A549 (cell line): ENCODE measurements around the gene KRT35. TPM values are rescaled to one million over a fixed set of nuclear protein-coding genes. Genes with fewer than 3 reads are reported as not detected.

Experiments
- ATAC-seq, 2 experiments: fragments of 200-7000 bp in 1 of 2; fragments of >200 bp in 1 of 2; cut with Nextera tagmentation in 1 of 2; cut with Tn5 transposase in 1 of 2; 3 replicates each; pipeline versions ENCODE4 v1.8.0 to v1.9.1; 2018 to 2020; ENCODE audit warnings: mild to moderate bottlenecking in 1 of 2, moderate library complexity in 1 of 2
- CTCF ChIA-PET: fragments of 300-600 bp; sonication (Branson Sonifier 250); formaldehyde crosslinking; extraction: SDS; loops from one replicate; lab custom pipeline; 2021; ENCODE audit warnings: antibody characterized with exemption, inconsistent platforms; lab: Yijun Ruan, JAX
- POLR2A ChIA-PET: fragments of 350-600 bp; formaldehyde crosslinking; extraction: SDS; loops from one replicate; lab custom pipeline; 2021; ENCODE audit warnings: antibody characterized with exemption, inconsistent platforms; lab: Yijun Ruan, JAX
- DNase-seq, 2 experiments: peaks; one replicate each; pipeline versions ENCODE4 v3.0.0 to v3.0.0-alpha.2; 2011 to 2016; ENCODE audit warnings: low read depth in 1 of 2, low spot score in 1 of 2
- FAIRE-seq: peaks from 2 replicates; lab custom pipeline; 2011; peaks lifted over from hg19 to GRCh38; lab: Jason Lieb, UNC
- H3K27ac ChIP-seq, 2 experiments: fragments of >200 bp; sonication (Bioruptor Twin); formaldehyde crosslinking; 3 replicates each; pipeline ENCODE4 v1.5.1; 2016 to 2017
- H3K4me1 ChIP-seq: fragments of >200 bp; sonication (Bioruptor Twin); formaldehyde crosslinking; 3 replicates; pipeline ENCODE4 v1.6.1; 2016
- H3K4me2 ChIP-seq: fragments of >200 bp; sonication (Bioruptor Twin); formaldehyde crosslinking; 3 replicates; pipeline ENCODE4 v1.6.1; 2016
- H3K4me3 ChIP-seq: fragments of >200 bp; sonication (Bioruptor Twin); formaldehyde crosslinking; 3 replicates; pipeline ENCODE4 v1.5.1; 2016
- H3K9me3 ChIP-seq: fragments of >200 bp; sonication (Bioruptor Twin); formaldehyde crosslinking; 3 replicates; pipeline ENCODE4 v1.6.1; 2016
- BCL3 ChIP-seq: fragments of >200 bp; sonication (Bioruptor Twin); formaldehyde crosslinking; IDR thresholded peaks from 3 replicates; pipeline ENCODE4 v1.6.1; 2016
- CBX8 ChIP-seq: fragments of 200-600 bp; sonication (generic); IDR thresholded peaks from 2 replicates; pipeline ENCODE4 v1.6.1; 2016
- FOSL2 ChIP-seq, 2 experiments: fragments of 450-650 bp in 1 of 2; fragments of >200 bp in 1 of 2; sonication (Bioruptor Twin) in 1 of 2; formaldehyde crosslinking; IDR thresholded peaks; 2 replicates each; pipeline versions ENCODE4 v1.5.0 to v1.6.1; 2016 to 2020; ENCODE audit warnings: mild to moderate bottlenecking in 1 of 2, moderate library complexity in 1 of 2
- FOXS1 ChIP-seq: fragments of 250-450 bp; sonication (Bioruptor Pico); IDR thresholded peaks from 2 replicates; pipeline ENCODE4 v1.5.0; 2020; ENCODE audit warnings: mild to moderate bottlenecking, moderate library complexity
- HDAC2 ChIP-seq: fragments of 200-600 bp; sonication (generic); IDR thresholded peaks from 2 replicates; pipeline ENCODE4 v1.6.1; 2016
- HMGXB4 ChIP-seq: fragments of 250-450 bp; sonication (Bioruptor Pico); IDR thresholded peaks from 2 replicates; pipeline ENCODE4 v1.5.0; 2021; ENCODE audit warnings: mild to moderate bottlenecking, moderate library complexity, borderline replicate concordance
- HOXA7 ChIP-seq: fragments of 250-450 bp; sonication (Bioruptor Pico); IDR thresholded peaks from 2 replicates; pipeline ENCODE4 v1.5.0; 2020; ENCODE audit warnings: mild to moderate bottlenecking, moderate library complexity
- MAFK ChIP-seq: fragments of 450-650 bp; IDR thresholded peaks from 2 replicates; pipeline ENCODE4 v1.6.1; 2014; ENCODE audit not compliant: partially characterized antibody
- NR3C1 ChIP-seq: fragments of >200 bp; sonication (Bioruptor Twin); formaldehyde crosslinking; IDR thresholded peaks from 3 replicates; pipeline ENCODE4 v1.6.1; 2017
- PBX3 ChIP-seq: IDR thresholded peaks from 2 replicates; pipeline ENCODE4 v1.6.1; 2012
- RAD21 ChIP-seq, 2 experiments: fragments of >200 bp in 1 of 2; sonication (Bioruptor Twin) in 1 of 2; formaldehyde crosslinking in 1 of 2; IDR thresholded peaks in 1 of 2; conservative IDR thresholded peaks in 1 of 2; 2 replicates in 1 of 2; 3 replicates in 1 of 2; pipeline ENCODE4 v1.6.1; 2012 to 2018; ENCODE audit warnings: inconsistent platforms in 1 of 2
- REST ChIP-seq: fragments of 200-600 bp; sonication (generic); IDR thresholded peaks from 2 replicates; pipeline ENCODE4 v1.6.1; 2016; ENCODE audit warnings: antibody characterized with exemption, mild to moderate bottlenecking, moderate library complexity
- USF2 ChIP-seq: fragments of 450-650 bp; IDR thresholded peaks from 2 replicates; pipeline ENCODE4 v1.6.1; 2014; ENCODE audit warnings: antibody characterized with exemption
- ZNF302 ChIP-seq: fragments of 250-450 bp; sonication (Bioruptor Pico); IDR thresholded peaks from 2 replicates; pipeline ENCODE4 v1.9.0; 2021; ENCODE audit warnings: inconsistent platforms, mild to moderate bottlenecking, moderate library complexity
- WGBS: methylation state at CpG from one replicate; pipeline ENCODE4 v1.1.6; 2017; ENCODE audit errors: missing lambda C conversion rate; 5-methylcytosine and 5-hydroxymethylcytosine counted together
- polyA plus RNA-seq, 4 experiments: library from polyadenylated mRNA; depleted of rRNA in 3 of 4; stranded (reverse); fragments of >200 nt; fragmentation: RNase III in 1 of 4; extraction: RNeasy Plus Mini Kit Qiagen cat#74134 plus additional on column Dnase treatment in 1 of 4; gene quantifications; 2 replicates in 3 of 4; 3 replicates in 1 of 4; pipeline ENCODE4 v1.2.3, GENCODE V29; 2011 to 2017

Gene KRT35
- polyA plus RNA-seq, 2 of the 4 experiments (the other 2 are of a cell fraction), result not detected

GRCh38 chr17:41491476-41491875 is 10.5 kb upstream of the KRT35 start (continued):
- TF ChIP-seq ZNF302 (CRISPR knock-in tag) (no peak), HOXA7 (CRISPR knock-in tag) (no peak), HMGXB4 (no peak), BCL3 (no peak), CBX8 (no peak), PBX3 (no peak), RAD21 (conservative IDR thresholded peaks at IDR 0.05 in 1 of 2, IDR thresholded peaks at IDR 0.05 in 1 of 2) (no peak)

- ChIA-PET POLR2A (no interaction called here), CTCF (interaction anchor here (1.0 to 13.1 kb wide), 8 partner anchors 10 to 173 kb away, joined by 3 to 119 read pairs (median 5); partner anchors contain the start of genes KRT13 and KRT35)
- DNase-seq (no peak), FAIRE-seq (peak; percentile 73), ATAC-seq (no peak)
- TF ChIP-seq FOSL2 (IDR thresholded peaks at IDR 0.05), result no peak
- TF ChIP-seq FOSL2 (CRISPR knock-in tag; IDR thresholded peaks at IDR 0.05), result no peak
- TF ChIP-seq USF2, result no peak
- no peak for TF ChIP-seq RAD21 (conservative IDR thresholded peaks at IDR 0.05 in 1 of 2, IDR thresholded peaks at IDR 0.05 in 1 of 2)
- 0 out of 3 replicates have a peak, but pooled peaks cover 6% of the 10 kb centered on the region for H3K4me1 ChIP-seq
- no peak overlapping the region for H3K4me2 ChIP-seq
- H3K27ac ChIP-seq, result no peak overlapping the region
- no peaks in the 10 kb centered on the region for H3K9me3 ChIP-seq
- H3K4me3 ChIP-seq, result no peak overlapping the region
- 77% methylated on average over 10 of the region's 10 CpGs for WGBS
Observed at GRCh38 chr17:41490000-41490990, 9.3 kb upstream of the KRT35 start.

GRCh38 chr17:41489531-41489930 is 8.6 kb upstream of the KRT35 start, which contains the start of gene KRT36:
TSS of gene KRT36 (minus strand) at chr17:41489910. CDS start at chr17:41489864, 46 bp downstream.
- WGBS, result 87% methylated on average over 12 of the region's 12 CpGs
- ATAC-seq, result no peak
- TF ChIP-seq HDAC2 (no peak), FOXS1 (CRISPR knock-in tag) (no peak), CBX8 (no peak), REST (no peak), FOSL2 (IDR thresholded peaks at IDR 0.05) (no peak), FOSL2 (CRISPR knock-in tag; IDR thresholded peaks at IDR 0.05) (no peak), NR3C1 (no peak), MAFK (no peak)
- DNase-seq, result no peak
- POLR2A ChIA-PET, result no interaction called here
- CTCF ChIA-PET, result interaction anchor here (1.3 to 13.1 kb wide), 6 partner anchors 9 to 174 kb away, joined by 3 to 119 read pairs (median 6); partner anchors contain the start of genes KRT13 and KRT35
- no peak for FAIRE-seq
- Histone ChIP-seq H3K4me1 (0 out of 3 replicates have a peak, but pooled peaks cover 3% of the 10 kb centered on the region), H3K9me3 (no peaks in the 10 kb centered on the region), H3K27ac (no peak within 1 kb of the TSS), H3K4me3 (no peak within 1 kb of the TSS), H3K4me2 (no peak within 1 kb of the TSS)
